HUES64 (cell line): ENCODE results near the gene CIAO3.

Experiments
- H3K27ac ChIP-seq: 2 replicates; pipeline ENCODE4 v1.7.0; 2013; ENCODE audit warnings: low read depth, low read length, inconsistent platforms
- H3K27me3 ChIP-seq: 2 replicates; pipeline ENCODE4 v1.6.1; 2013; ENCODE audit warnings: mild to moderate bottlenecking, low read length; ENCODE audit not compliant: insufficient read depth
- H3K36me3 ChIP-seq: 2 replicates; pipeline ENCODE4 v1.6.1; 2013; ENCODE audit warnings: mild to moderate bottlenecking, low read length; ENCODE audit not compliant: insufficient read depth
- H3K4me1 ChIP-seq: 2 replicates; pipeline ENCODE4 v1.6.1; 2013; ENCODE audit warnings: mild to moderate bottlenecking, low read length, moderate library complexity; ENCODE audit not compliant: insufficient read depth
- H3K4me3 ChIP-seq: 2 replicates; pipeline ENCODE4 v1.5.1; 2013; ENCODE audit warnings: mild to moderate bottlenecking, low read length, moderate library complexity
- H3K9ac ChIP-seq: 2 replicates; pipeline ENCODE4 v1.6.1; 2013; ENCODE audit warnings: mild to moderate bottlenecking, low read depth, low read length
- H3K9me3 ChIP-seq: 2 replicates; pipeline ENCODE4 v1.6.1; 2013; ENCODE audit warnings: low read depth, low read length; ENCODE audit not compliant: insufficient read depth
- WGBS: fragments of 150-250, 120-280 bp; methylation state at CpG from one replicate; pipeline ENCODE4 v1.1.7; 2013; ENCODE audit warnings: missing lambda C conversion rate; 5-methylcytosine and 5-hydroxymethylcytosine counted together

Gene CIAO3

DNA sequence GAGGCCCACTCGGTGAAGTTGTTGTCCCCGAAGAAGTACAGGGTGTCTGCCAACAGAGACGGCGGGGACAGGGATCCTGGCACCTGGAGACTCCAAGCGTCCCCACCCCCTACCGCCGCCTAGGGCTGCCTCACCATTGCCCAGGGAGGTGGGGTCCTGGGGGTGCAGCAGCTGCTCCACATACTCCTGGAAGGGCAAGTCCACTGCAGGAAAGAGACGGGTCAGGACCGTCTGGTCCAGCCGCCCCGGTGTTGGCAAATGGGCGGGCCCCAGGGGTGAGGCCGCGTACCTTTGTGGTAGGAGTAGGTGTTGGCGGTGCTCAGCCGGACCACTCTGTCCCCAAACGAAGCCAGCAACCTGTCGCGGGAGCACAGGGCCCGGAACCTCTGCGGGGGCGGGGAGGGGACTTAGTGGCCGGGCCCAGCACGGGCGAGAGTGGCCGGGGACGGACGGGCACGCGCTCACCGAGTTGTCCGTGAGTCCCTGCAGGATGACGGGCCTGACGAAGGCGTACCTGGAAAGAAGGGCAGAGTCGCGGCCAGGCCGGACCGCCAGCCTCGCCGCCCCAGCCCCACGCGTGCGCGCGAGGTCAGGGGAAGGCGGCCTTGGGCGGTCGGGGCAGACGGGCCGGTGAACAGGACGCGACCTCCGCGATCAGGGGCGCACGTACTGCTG, 57.3 kb downstream of the CIAO3 start:
- Histone ChIP-seq H3K9me3 (no peaks in the 10 kb centered on the region), H3K27me3 (no peaks in the 10 kb centered on the region), H3K4me3 (peak overlapping the region; percentile 83), H3K27ac (peak overlapping the region; percentile 63; the same call in 1 of the 2 replicates), H3K9ac (peak overlapping the region; percentile 85), H3K36me3 (peaks cover 40% of the 10 kb centered on the region), H3K4me1 (peaks cover 10% of the 10 kb centered on the region; the same call in 1 of the 2 replicates)
- 13% methylated on average over 57 of the region's 57 CpGs for WGBS

DNA sequence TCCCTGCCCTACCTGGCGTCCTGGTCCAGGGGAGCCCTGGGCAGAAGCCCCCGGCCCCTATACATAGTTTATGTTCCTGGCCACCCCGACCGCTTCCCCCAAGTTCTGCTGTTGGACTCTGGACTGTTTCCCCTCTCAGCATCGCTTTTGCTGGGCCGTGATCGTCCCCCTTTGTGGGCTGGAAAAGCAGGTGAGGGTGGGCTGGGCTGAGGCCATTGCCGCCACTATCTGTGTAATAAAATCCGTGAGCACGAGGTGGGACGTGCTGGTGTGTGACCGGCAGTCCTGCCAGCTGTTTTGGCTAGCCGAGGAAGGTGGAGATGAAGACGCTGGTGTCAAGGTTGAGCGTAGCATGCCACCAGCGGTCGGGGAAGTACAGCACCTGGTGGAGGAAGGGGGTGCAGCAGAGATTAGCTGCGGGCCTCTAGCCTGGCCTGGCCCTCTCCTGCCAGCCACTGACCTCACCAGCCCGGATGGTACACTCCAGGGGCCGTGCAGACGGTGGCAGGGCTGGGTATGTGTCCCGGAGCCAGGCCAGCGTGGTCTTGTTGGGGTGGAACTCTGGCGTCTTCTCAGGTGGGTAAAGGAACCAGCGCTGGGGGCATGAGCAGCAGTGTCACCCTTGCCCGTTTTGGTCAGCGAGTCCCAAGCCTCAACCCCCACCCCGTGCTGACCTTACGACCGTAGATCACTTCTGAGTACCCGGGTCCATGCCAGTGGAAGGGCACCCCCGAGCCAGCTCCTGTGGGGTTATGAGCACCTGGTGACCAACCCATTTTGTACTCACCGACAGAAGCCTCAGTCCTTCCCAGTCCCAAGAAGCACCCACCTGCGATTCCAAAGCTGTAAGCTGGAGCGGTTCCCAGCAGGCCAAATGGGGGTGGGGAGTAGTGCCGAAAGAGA, 58.1 kb downstream of the CIAO3 start:
- Histone ChIP-seq H3K27me3 (no peaks in the 10 kb centered on the region), H3K4me1 (peaks cover 10% of the 10 kb centered on the region; the same call in 1 of the 2 replicates), H3K27ac (no peak overlapping the region), H3K36me3 (peaks cover 40% of the 10 kb centered on the region), H3K9ac (no peak overlapping the region), H3K4me3 (peak overlapping the region; percentile 83), H3K9me3 (no peaks in the 10 kb centered on the region)
- whole genome bisulfite sequencing: 93% methylated on average over 36 of the region's 36 CpGs

DNA sequence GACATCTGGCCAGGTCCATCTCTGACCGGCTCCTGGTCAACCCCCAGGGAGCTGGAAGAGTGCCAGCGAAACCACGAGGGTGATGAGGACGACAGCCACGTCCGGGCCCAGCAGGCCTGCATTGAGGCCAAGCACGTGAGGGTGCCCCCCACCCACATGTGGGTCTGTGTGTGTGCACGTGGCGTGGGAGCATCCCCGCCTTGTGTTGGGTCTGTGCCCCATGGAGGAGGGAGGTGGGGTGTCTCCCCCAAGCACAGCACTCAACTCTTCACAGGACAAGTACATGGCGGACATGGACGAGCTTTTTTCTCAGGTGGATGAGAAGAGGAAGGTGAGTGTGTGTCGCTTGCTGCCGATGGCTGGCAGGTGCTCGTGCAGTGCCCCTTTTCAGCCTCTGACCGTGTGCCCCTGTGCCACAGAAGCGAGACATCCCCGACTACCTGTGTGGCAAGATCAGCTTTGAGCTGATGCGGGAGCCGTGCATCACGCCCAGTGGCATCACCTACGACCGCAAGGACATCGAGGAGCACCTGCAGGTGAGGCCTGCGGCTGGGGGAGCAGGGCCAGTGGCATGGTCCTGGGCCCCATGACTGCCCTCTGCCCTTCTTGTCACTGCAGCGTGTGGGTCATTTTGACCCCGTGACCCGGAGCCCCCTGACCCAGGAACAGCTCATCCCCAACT, 58.9 kb downstream of the CIAO3 start:
- H3K27ac ChIP-seq: no peak overlapping the region
- no peak overlapping the region for H3K9ac ChIP-seq
- 93% methylated on average over 28 of the region's 28 CpGs for WGBS
- H3K4me1 ChIP-seq: peaks cover 10% of the 10 kb centered on the region; the same call in 1 of the 2 replicates
- peak overlapping the region; percentile 91 for H3K4me3 ChIP-seq
- peaks cover 34% of the 10 kb centered on the region for H3K36me3 ChIP-seq
- no peaks in the 10 kb centered on the region for H3K9me3 ChIP-seq
- no peaks in the 10 kb centered on the region for H3K27me3 ChIP-seq

DNA sequence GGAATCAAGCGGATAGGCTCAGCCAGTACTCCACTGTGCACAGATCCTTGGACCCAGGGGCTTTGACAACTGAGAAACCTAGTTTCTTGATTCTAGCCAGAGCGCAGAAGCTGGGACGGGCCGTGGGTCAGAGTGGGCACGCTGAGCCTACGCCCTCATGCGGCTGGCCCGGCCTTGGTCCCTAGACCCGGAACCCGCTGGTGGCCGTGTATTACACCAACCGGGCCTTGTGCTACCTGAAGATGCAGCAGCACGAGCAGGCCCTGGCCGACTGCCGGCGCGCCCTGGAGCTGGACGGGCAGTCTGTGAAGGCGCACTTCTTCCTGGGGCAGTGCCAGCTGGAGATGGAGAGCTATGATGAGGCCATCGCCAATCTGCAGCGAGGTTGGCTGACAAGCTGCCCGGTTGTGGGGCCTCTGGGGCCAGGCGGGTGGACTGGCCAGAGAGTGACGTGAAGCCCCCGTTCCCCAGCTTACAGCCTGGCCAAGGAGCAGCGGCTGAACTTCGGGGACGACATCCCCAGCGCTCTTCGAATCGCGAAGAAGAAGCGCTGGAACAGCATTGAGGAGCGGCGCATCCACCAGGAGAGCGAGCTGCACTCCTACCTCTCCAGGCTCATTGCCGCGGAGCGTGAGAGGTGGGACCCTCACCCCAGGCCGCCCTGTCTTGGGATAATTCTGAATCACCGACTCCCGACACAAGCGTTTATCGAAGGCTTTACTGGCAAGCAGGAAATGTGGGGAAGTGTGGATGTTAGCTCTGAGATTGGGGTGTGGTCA, 59.6 kb downstream of the CIAO3 start:
- peaks cover 10% of the 10 kb centered on the region; the same call in 1 of the 2 replicates for H3K4me1 ChIP-seq

DNA sequence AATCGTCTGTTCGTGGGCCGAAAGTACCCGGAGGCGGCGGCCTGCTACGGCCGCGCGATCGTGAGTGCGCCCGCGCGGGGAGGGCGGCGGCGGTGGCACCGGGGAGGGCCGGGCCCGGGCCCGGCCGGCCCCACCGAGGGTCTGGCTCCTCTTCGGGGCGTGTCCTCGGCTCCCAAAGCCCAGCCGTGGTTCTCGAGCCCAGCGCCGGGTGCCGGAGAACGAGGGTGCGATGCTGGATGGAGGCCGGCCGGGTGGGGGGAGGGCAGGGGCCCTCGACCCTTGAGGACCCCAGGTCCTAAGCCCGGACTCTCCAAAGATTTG, 60.2 kb downstream of the CIAO3 start:
- H3K36me3 ChIP-seq: peaks cover 24% of the 10 kb centered on the region
- no peaks in the 10 kb centered on the region for H3K9me3 ChIP-seq
- H3K4me3 ChIP-seq: peak overlapping the region; percentile 91
- peak overlapping the region; percentile 89 for H3K9ac ChIP-seq
- WGBS: under 1% methylated on average over 38 of the region's 38 CpGs
- peak overlapping the region; percentile 72; the same call in 1 of the 2 replicates for H3K27ac ChIP-seq
- no peaks in the 10 kb centered on the region for H3K27me3 ChIP-seq
- H3K4me1 ChIP-seq: peaks cover 10% of the 10 kb centered on the region; the same call in 1 of the 2 replicates

More for the DNA sequence above, 59.6 kb downstream of the CIAO3 start:
- Histone ChIP-seq H3K9me3 (no peaks in the 10 kb centered on the region), H3K27me3 (no peaks in the 10 kb centered on the region), H3K4me3 (peak overlapping the region; percentile 91), H3K9ac (peak overlapping the region; percentile 89), H3K36me3 (peaks cover 27% of the 10 kb centered on the region), H3K27ac (no peak overlapping the region; the same call in 1 of the 2 replicates)
- WGBS: 60% methylated on average over 44 of the region's 44 CpGs

DNA sequence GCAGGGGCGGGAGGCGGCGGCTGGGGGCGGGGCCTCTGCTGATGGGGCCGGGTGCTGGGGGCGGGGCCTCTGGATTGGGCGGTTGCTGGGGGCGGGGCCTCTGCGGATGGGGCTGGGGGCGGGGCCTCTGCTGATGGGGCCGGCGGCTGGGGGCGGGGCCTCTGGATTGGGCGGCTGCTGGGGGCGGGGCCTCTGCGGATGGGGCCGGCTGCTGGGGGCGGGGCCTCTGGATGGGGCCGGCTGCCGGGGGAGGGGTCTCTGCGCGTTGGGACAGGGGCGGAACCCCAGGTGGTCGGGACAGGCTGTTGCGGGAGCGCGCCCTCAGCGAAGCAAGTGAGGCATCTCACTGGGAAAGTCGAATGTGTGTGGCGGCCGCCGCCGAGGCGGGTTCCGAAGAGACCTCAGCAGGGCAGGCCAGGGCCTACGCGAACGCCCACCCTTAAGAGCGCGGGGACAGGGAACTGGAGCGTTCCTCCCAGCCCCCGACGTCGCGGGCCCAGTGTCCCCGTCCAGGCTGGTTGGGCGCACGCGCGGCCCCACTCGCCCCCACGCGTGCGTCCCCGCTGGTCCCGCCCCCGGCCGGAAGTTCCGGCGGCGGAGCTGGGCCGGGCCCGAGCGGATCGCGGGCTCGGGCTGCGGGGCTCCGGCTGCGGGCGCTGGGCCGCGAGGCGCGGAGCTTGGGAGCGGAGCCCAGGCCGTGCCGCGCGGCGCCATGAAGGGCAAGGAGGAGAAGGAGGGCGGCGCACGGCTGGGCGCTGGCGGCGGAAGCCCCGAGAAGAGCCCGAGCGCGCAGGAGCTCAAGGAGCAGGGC, 60.8 kb downstream of the CIAO3 start, which contains the start of gene STUB1:
Gene STUB1, plus strand, starts transcription at position 597 of the 811 bp plus-strand sequence. Its CDS starts 116 bp downstream, at position 713.
- Histone ChIP-seq H3K36me3 (peaks cover 21% of the 10 kb centered on the region), H3K4me1 (peaks cover 10% of the 10 kb centered on the region; the same call in 1 of the 2 replicates), H3K9me3 (no peaks in the 10 kb centered on the region), H3K9ac (peak within 1 kb of the TSS; percentile 89), H3K27me3 (peaks cover 4% of the 10 kb centered on the region; the same call in 1 of the 2 replicates), H3K27ac (peak within 1 kb of the TSS; percentile 72; the same call in 1 of the 2 replicates), H3K4me3 (peak within 1 kb of the TSS; percentile 91)
- WGBS: under 1% methylated on average over 85 of the region's 91 CpGs
